AG20443 (cell line): ENCODE measurements around the gene TOR3A.
"Not testable (repeated sequence)": the region's sequence is repeated elsewhere in the genome, so short reads cannot be mapped to it uniquely, and the experiment has no call there.

Experiments used
- DNase-seq: peaks from one replicate; pipeline ENCODE4 v3.0.0; 2012; ENCODE audit warnings: low spot score, mixed read lengths

TOR3A gene

DNA sequence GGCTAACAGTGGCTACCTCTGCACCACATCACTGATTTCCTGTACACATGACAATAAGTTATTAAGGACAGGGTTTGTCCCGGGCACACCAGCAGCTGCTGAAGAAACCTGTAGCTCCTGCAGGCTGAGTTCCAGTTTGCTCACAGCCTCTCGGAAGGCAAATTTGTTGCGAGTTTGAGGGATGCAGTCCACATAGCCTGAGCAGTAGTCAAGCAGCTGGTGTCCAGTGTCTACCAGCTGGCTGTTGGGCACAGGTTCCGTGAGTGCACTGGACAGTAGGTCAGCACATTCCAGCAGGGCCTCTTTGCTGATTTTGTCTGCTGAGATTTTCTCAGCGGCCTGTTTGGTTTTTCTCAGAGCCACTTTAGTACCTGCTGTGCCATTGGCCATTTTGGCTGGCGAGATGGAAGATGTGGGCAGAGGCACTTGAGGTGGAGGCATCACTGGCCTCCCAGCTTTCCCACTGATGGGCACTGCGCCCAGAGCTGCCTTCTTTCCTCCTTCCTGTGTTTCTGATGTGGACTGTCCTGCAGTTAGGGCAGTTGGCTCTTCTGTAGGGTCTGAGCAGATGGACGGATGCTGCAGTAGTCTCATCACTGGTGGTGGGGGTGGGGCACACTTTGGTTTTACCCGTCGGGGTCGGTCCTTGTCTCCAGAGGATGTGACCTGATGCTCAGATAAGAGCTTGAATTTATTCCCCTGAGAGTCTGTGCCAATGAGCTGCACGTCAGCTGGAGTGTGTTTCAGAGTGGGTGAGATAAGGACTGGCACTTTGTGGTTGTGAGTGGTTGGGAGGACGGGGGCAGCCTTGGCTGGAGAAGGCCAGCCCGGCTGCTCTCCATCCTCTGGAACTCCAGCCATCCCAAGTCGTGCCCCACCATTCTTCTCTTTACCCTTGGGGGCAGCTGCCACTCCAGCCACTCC, 26.1 kb downstream of the TOR3A start:
- DNase-seq: no peak

DNA sequence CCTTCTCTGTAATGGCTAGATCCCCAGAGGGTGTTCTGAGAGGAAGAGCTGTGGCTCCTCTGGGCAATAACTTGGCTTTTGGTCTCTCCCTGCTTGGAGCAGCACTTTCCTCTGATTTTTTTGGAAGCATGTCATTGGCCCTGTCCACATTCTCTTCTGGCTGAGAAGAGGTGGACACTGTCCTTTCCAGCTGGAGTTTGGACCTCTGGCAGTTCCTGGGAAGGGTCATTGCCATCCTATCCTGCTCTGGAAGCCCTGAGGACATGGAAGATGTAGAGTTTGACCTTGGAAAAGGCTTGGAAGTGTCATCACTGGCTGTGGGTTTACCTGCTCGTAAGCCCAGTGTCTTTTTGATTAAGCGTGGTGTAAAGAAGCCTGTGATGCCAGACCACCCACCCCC, 26.8 kb downstream of the TOR3A start:
- DNase-seq: no peak

DNA sequence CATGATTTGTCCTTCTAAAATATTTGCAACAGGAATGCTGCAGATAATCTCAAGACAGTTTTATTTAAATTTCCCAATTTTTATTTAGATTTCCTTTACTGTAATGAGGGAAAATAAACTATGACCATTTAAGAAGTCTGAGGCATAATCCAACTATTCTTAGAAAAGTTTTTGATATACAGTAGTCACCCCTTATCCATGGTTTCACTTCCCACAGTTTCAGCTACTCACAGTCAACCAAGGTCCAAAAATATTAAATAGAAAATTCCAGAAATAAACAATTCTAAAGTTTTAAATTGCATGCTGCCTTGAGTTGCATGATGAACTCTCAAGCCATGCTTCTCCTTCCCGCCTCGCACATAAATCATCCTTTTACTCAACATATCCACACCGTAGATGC, 33.3 kb downstream of the TOR3A start:
- no peak for DNase-seq

DNA sequence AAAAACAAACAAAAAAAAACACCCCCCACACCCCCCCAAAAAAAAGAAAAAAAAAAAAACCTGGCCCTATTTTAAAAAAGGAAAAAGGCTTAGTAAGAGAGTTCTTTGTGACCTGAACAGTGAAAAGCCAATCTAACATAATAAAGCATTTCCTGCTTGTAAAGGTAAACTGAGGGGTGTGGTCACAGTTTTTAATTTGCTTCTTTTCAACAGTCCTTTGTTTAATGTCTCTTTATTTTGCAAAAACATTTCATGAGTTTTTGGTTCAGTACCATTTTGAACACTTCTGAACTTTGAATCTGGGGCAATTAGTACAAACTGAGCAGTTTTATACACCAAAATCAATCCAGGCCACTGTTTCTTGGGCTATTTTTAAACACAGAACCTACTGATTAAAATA, 37.6 kb downstream of the TOR3A start:
- no peak for DNase-seq

DNA sequence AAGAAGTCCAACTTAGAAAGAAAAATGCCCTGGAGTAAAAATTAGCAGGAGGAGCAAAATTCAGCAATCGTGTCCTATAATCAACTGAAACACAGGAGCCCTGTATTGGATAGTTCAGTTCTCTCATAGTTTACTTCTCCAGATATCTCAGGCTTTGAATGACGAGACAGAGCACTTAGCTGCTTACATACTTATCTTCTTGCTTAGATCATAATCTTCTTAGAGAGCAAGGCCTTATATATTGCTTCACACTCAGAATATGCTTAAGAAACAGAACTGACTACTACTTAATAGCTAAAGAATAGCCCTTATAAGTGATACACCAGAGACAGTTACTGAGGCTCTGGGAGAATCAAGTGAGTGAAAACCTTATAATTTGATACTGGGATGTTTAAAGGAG, 38.9 kb downstream of the TOR3A start:
- no peak for DNase-seq

DNA sequence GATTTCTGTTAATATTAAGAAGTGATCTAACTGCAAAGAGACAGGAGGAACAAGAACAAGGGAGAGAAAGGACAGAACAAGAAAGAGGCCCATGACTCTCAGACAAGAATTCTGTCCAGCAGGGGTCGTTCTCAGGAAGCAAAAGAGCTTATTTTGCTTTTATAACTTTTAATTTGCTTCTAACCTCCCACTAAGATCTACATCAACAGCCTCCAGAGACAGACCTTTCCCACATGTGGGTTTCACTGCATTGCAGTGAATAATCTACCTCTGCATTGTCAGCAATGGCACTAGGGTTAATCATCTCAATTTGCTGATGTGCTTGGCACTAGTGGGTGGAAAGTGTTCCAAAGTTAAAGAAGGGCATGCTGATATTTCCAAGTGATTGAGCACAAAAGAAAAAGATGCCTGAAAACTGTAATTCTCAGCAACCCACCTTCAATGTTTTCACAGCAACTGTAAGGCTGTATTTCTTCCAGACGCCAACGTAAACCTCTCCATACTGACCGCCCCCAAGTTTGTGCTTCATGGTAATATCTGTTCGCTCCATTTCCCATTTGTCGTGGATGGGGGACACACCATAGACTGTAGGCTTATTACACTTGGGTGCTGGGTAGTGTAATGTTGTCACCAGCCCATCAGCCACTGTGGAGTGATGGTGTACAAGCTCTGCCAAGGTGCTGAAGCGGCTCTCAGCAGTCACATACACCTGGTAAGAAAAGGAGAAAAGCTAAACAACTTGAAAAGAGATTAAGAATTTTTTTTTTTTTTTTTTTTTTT, 39.5 kb downstream of the TOR3A start:
- no peak for DNase-seq

DNA sequence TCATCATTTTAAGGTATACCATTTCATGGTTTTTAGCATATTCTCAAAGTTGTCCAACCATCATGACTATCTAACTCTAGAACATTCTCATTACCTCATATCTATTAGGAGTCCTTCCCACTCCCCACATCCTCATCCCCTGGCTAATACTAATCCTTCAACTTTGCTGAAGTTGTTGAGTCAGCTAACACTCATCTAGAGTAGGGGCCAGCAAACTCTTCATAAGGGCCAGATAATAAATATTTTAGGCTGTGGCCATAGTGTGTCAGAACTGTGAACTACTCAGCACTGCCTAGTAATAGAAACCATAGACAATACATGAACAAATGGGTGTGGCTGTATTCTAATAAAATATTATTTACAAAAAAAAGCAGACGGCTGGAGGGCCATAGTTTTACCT, 43.0 kb downstream of the TOR3A start:
- no peak for DNase-seq

DNA sequence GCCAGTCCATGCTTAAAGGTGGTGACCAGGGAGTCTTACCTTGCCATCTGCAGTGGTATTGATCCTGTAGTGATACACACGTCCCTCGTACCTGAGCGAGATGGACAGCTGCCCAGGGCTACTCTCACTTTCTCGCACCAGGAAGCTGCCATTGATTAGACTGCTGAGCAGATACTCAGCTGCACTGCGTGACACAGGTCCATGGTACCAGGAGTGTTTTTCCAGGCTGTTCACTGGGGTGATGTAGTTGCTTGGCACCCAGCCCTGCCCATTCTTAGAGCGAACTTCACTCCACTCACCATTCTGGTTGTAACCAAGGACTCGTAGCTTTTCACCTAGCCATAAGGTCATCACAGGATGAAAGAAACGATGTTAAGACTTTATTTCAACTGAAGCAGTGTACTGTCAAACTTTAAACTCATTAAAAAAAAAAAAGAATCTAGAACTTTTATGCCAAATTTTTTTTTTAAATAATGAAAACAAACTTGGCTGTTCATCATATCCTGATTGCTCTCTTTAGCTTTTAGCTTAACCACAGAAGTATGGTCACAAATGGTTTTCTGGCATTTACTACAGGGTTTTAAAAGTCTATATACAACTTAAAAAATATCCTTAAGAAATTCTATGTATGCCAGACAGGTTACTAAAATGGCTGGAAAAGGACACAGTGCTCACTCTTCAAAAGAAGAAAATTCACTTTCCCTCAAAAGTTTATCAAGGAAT, 44.6 kb downstream of the TOR3A start:
- no peak for DNase-seq

DNA sequence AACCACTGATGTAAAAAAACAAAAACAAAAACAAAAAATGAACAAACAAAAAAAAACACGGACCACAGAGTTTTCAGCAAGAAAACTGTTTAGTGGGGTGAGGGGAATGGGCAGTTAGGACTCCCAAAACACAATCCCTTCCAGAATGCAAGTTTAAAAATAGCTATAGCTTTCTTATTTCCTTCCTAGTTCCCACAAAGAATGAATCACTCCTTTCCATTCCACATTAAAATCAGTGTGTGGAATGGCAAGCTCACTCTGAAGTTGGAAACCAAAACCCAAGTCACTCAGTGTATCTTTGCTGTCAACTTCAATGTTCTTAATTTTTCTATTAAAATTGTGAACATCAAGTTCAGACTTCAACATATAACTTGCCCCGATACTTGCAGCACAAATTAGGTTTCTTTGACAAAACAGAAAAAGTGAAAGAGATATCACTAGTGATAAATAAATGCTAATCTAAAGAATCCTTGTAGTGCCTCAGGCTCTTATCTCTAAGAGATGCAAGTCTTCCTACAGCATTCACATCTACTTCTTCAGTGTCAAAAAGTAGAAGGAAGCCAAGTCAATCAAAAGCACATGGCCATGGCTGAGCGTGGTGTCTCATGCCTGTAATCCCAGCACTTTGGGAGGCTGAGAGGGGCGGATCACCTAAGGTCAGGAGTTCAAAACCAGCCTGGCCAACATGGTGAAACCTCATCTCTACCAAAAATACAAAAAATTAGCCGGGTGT, 45.5 kb downstream of the TOR3A start:
- DNase-seq: no peak

DNA sequence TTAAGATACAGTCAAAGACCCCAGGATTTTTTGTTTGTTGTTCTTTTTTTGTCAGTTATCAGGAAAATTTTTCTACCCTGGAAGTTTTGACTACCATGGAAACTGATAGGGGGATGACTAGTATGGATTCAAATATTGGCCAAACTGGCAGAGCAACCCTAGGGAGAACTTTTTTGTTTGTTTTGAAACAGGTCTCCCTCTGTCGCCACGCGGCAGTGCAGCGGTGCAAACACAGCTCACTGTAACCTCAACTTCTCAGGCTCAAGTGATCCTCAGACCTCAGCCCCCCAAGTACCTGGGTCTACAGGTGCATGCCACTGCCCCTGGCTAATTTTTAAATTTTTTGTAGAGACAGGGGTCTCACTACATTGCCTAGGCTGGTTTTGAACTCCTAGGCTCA, 46.6 kb downstream of the TOR3A start:
- no peak for DNase-seq

DNA sequence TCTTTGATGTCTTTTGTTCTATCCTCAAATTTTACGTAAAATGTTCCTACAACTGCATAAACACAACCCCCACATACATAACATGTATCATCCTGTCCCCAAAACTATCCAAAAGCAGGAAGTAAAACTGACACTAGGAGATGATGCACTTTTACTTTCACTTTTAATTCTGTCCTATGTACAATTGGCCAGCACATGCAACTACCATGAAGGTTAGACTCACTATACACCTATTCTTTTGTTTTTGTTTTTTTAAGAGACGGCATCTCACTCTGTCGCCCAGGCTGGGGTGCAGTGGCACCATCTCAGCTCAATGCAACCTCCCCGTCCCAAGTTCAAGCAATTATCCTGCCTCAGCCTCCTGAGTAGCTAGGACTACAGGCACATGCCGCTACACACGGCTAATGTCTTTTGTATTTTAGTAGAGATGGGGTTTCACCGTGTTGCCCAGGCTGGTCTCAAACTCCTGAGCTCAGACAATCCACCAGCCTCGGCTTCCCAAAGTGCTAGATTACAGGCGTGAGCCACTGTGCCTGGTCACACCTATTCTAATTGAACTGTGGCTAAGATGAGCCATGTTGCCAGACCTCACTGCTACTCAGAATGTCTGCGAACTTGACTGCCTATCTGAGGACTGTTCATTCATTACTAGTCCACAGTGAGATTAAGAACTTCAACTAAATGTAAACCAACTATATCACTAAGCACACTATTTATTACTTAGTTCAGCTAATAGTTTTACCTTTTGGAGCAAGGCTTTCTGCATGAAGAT, 48.0 kb downstream of the TOR3A start:
- DNase-seq: no peak

DNA sequence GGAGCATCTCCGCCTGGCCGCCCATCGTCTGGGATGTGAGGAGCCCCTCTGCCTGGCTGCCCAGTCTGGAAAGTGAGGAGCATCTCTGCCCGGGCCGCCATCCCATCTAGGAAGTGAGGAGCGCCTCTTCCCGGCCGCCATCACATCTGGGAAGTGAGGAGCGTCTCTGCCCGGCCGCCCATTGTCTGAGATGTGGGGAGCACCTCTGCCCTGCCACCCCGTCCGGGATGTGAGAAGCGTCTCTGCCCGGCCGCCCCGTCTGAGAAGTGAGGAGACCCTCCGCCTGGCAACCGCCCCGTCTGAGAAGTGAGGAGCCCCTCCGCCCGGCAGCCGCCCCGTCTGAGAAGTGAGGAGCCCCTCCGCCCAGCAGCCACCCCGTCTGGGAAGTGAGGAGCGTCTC, 53.3 kb downstream of the TOR3A start:
- DNase-seq: not testable (repeated sequence)

DNA sequence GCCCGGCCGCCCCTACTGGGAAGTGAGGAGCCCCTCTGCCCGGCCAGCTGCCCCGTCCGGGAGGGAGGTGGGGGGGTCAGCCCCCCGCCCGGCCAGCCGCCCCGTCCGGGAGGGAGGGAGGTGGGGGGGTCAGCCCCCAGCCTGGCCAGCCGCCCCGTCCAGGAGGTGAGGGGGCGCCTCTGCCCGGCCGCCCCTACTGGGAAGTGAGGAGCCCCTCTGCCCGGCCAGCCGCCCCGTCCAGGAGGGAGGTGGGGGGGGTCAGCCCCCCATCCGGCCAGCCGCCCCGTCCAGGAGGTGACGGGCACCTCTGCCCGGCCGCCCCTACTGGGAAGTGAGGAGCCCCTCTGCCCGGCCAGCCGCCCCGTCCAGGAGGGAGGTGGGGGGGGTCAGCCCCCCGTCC, 53.8 kb downstream of the TOR3A start:
- not testable (repeated sequence) for DNase-seq

DNA sequence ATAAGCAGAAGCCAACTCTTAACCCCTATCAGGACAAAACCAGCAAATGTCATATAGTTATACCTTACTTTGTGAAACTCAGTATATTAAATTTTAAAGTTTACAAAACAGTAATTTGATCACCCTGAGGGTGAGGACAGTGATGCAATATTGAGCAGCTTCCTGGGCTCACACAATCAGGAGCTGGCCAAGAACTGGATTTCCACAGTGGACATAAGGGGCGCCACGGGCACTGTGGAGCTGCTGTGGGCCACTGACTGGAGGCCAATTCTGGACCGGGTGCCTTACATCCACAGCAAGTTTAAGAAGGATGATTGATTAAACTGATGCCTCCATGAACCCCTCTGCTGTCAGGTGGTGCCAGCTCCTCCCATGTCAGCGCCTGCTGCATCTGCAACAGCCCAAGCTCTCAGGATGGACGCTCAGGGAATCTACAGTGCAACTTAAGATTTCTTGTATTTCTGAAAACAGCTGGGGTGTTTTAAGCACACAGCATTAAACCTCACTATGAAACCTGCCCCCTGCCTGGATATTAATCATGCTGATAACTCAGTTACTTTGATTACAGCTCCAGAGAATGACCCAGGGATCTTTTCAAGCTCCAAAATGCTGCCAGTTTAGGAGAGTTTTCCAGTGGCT, 55.9 kb downstream of the TOR3A start:
- no peak for DNase-seq

DNA sequence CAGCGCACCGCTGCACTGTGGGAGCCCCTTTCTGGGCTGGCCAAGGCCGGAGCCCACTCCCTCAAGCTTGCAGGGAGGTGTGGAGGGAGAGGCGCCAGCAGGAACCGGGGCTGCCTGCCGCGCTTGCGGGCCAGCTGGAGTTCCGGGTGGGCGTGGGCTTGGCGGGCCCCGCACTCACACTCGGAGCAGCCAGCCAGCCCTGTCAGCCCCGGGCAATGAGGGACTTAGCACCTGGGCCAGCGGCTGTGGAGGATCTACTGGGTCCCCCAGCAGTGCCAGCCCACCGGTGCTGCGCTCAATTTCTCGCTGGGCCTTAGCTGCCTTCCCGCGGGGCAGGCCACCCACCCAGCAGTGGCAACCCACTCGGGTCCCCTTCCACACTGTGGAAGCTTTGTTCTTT, 56.9 kb downstream of the TOR3A start:
- not testable (repeated sequence) for DNase-seq

DNA sequence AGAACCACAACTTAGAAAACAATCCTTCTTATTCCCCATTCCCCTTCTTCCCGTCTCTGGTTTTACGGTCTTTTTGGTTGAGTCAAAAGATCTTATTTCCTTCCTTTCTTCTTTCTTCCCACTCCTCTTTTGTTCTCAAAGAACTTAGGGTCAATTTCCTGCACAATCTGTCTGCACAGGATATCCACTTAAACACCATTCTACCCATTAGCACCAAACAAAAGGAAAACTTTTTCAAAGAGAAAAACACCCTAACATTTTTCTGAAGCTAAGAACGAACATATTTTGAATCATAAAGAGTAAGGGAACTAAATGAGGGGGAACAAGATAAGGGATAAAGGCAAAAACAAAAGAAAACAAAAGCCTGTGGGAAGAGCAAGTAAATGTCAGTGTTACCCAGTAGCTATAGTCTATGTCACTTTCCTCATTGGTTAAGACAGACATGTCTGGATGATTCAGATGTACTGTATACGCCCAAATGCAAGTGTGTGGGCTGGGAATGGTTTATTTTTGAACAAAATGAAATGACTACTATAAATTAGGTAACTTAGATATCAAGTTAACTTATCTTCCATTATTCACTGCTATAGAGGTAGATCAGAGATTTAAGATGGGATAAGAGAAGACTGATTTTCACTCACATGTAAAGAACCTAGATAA, 59.9 kb downstream of the TOR3A start:
- DNase-seq: peak; percentile 40

DNA sequence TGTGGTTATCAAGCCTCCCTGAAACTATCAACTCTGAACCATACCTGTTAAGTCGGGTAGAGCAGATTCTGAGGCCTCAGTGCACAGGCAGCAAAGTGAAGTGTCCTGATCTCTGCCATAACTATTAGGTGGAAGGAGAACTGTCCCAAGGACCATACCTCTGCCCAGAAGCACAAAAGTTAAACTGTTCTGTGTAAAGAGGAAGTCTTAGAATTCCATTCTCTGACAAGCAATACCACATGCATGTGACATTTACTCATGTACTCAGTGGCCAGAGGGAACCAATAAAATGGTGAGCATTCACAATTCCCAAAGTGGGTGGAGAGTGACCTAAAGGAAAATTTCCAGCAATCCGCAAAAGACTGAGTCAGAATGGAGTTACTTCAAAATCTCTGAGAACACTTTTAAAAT, 61.0 kb downstream of the TOR3A start:
- peak; percentile 73 for DNase-seq

DNA sequence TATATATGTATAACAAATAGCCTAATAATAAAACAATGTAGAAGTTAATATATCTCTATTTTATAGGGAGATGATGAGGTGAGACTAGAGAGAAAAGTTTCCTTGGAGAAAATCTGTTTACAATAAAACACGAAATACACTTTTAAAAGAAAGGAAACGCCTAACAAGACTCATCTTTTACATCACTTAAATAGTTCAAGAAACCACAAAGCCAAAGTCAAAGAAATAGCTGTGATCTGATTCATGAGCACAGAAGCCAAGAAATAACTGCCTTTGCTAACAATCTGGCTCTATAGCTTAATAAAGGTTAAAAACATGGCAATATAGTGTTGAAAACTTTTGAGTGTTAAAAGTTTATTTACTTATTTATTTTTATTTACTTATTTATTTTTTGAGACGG, 61.5 kb downstream of the TOR3A start:
- DNase-seq: peak; percentile 63

DNA sequence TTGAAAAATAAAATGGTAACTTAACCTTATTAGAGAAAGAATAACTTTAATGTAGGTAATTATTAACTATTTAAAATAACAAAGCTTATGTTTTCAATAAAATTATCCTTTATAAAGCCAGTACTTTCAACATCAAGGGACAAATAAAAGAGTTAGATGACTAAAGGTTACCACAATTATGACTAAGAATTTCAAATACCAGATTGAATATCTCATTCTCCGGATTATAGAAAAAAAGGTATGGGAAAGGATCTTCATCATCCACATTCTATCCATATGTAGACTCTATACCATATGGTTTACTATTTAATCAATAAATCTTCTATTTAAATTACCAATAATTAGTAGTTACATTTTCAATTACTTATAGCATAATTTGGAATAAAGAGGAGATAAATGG, 62.8 kb downstream of the TOR3A start:
- DNase-seq: no peak

DNA sequence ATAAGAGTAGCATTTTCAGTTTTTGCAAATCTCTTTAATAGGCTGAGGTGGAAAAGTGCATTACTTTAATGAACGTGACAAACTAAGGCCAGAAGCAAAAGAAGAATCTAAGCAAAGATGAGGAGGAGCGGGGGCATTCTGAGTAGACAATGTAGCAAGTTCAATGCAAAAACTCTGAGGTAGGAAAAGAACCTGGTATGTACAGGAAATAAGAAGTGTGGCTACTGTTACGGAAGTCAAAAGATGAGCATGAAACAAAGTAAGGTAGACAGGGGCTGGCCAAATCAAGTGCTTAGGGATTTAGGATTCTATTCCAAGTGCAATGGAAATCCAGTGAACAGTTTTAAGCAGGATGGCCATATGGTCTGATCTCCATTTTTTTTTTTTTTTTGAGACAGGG, 63.7 kb downstream of the TOR3A start:
- no peak for DNase-seq
